Adrenal gland (tissue), 5 donors: Measurements from ENCODE around the gene APBA2.

ENCODE experiments used
- POLR2A ChIP-seq, 2 donors: fragments of 450-650 bp; IDR thresholded peaks; one replicate each; pipeline ENCODE4 v1.6.1; 2017; ENCODE audit warnings: antibody characterized with exemption in 2 of 2, mild to moderate bottlenecking in 2 of 2, moderate library complexity in 1 of 2
- TF ChIP-seq, protein P1 (sequence below), 6 experiments: fragments of 450-650 bp in 4 of 6; fragments of 200-600 bp in 2 of 6; sonication (generic) in 1 of 6; IDR thresholded peaks; 1 replicate in 5 of 6; 2 replicates in 1 of 6; pipeline versions ENCODE4 v1.5.1 to v1.8.0; 2016 to 2021; ENCODE audit warnings: antibody characterized with exemption in 6 of 6, mild to moderate bottlenecking in 2 of 6, moderate library complexity in 1 of 6
- donor health status: DM: no; HTN: no; CAD: no.

DNA sequence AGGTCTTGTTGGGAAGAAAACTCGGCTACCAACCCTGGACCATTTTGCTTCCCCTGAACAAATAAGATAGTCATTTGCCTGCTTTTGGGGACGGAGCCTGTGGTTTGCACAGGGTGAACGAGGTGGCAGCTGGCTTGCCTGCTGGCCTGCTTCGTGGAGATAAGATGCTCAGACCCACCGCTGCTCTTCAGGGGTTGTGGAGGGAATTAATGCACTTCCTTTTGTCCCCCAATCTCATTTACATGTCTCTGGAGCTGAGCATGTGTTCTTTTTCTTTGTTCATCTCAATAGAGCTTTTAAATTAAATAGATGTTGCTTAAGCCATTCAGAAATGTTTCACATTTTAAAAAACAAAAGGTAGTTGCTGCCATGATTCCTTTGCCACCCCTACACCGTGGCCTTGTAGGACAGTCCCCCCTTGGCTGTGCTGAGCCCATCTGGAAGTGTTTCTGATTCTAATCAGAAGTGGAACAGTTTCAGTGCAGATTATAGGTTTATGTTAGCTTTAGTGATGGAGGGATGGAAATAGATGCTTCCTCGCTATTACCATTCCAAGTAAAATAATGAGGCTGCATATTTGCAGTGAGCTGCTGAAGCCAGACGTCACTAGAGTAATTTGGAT, 25.6 kb downstream of the APBA2 start:
- TF ChIP-seq, protein P1, sequence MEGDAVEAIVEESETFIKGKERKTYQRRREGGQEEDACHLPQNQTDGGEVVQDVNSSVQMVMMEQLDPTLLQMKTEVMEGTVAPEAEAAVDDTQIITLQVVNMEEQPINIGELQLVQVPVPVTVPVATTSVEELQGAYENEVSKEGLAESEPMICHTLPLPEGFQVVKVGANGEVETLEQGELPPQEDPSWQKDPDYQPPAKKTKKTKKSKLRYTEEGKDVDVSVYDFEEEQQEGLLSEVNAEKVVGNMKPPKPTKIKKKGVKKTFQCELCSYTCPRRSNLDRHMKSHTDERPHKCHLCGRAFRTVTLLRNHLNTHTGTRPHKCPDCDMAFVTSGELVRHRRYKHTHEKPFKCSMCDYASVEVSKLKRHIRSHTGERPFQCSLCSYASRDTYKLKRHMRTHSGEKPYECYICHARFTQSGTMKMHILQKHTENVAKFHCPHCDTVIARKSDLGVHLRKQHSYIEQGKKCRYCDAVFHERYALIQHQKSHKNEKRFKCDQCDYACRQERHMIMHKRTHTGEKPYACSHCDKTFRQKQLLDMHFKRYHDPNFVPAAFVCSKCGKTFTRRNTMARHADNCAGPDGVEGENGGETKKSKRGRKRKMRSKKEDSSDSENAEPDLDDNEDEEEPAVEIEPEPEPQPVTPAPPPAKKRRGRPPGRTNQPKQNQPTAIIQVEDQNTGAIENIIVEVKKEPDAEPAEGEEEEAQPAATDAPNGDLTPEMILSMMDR (IDR thresholded peaks at IDR 0.05), result no peak
- no peak for TF ChIP-seq POLR2A (IDR thresholded peaks at IDR 0.05)
